Measurements from ENCODE around the gene PRPF8.
A peak's percentile ranks its signal among the peaks of the same experiment; 100 is the strongest.
"Not testable (repeated sequence)": the region's sequence is repeated elsewhere in the genome, so short reads cannot be mapped to it uniquely, and the experiment has no call there.

Gene PRPF8

GRCh38 chr17:1684378-1685189 lies at the start of gene PRPF8:
PRPF8 (minus strand) TSS chr17:1684867; CDS start chr17:1684571, 296 bp downstream.
- peak; percentile 97 for DNase-seq (ENCODE audit: low read depth)

- DNase-seq (ENCODE audit: low read depth) = no peak
Measured at GRCh38 chr17:1733759-1734158, 49.1 kb upstream of the PRPF8 start.

GRCh38 chr17:1732833-1733321 lies 48.2 kb upstream of the PRPF8 start:
- no peak for DNase-seq (ENCODE audit: low read depth)

- no peak for DNase-seq (ENCODE audit: low read depth)
Measured at GRCh38 chr17:1732241-1732832, 47.7 kb upstream of the PRPF8 start.

- DNase-seq (ENCODE audit: low read depth) = no peak
Measured at GRCh38 chr17:1731194-1731506, 46.5 kb upstream of the PRPF8 start.

GRCh38 chr17:1730326-1731193 lies 45.9 kb upstream of the PRPF8 start:
- no peak for DNase-seq (ENCODE audit: low read depth)

GRCh38 chr17:1729966-1730325 lies 45.3 kb upstream of the PRPF8 start:
- DNase-seq (ENCODE audit: low read depth) = no peak

- no peak for DNase-seq (ENCODE audit: low read depth)
Measured at GRCh38 chr17:1727876-1728630, 43.4 kb upstream of the PRPF8 start.

- no peak for DNase-seq (ENCODE audit: low read depth)
Measured at GRCh38 chr17:1727258-1727789, 42.7 kb upstream of the PRPF8 start.

GRCh38 chr17:1726626-1727257 lies 42.1 kb upstream of the PRPF8 start:
- DNase-seq (ENCODE audit: low read depth) = no peak

- DNase-seq (ENCODE audit: low read depth) = no peak
Measured at GRCh38 chr17:1725642-1726511, 41.2 kb upstream of the PRPF8 start.

- no peak for DNase-seq (ENCODE audit: low read depth)
Measured at GRCh38 chr17:1724869-1725641, 40.4 kb upstream of the PRPF8 start.

GRCh38 chr17:1724351-1724868 lies 39.7 kb upstream of the PRPF8 start, which contains the start of gene WDR81:
WDR81 (plus strand) TSS chr17:1724704; CDS start chr17:1724960, 256 bp downstream.
- DNase-seq (ENCODE audit: low read depth) = peak; percentile 83

GRCh38 chr17:1722022-1722421 lies 37.4 kb upstream of the PRPF8 start:
- not testable (repeated sequence) for DNase-seq (ENCODE audit: low read depth)

GRCh38 chr17:1720856-1721386 lies 36.3 kb upstream of the PRPF8 start:
- peak; percentile 56 for DNase-seq (ENCODE audit: low read depth)

GRCh38 chr17:1718362-1719165 lies 33.9 kb upstream of the PRPF8 start:
- DNase-seq (ENCODE audit: low read depth) = no peak

GRCh38 chr17:1716912-1717695 lies 32.4 kb upstream of the PRPF8 start:
- DNase-seq (ENCODE audit: low read depth) = peak; percentile 76
